ENCODE data around the gene ANKH. TPM values are rescaled to one million over a fixed set of nuclear protein-coding genes. Genes with fewer than 3 reads are reported as not detected.

Gene ANKH
- total RNA-seq, 1 donor from 2014 or later, result 43.6 TPM

GRCh38 chr5:14720236-14720923 lies 151.2 kb downstream of the ANKH start:
- intact Hi-C loops (cut with micrococcal nuclease), result no loop called here

GRCh38 chr5:14718778-14719177 lies 152.8 kb downstream of the ANKH start:
- intact Hi-C loops (cut with micrococcal nuclease), result no loop called here

DNA sequence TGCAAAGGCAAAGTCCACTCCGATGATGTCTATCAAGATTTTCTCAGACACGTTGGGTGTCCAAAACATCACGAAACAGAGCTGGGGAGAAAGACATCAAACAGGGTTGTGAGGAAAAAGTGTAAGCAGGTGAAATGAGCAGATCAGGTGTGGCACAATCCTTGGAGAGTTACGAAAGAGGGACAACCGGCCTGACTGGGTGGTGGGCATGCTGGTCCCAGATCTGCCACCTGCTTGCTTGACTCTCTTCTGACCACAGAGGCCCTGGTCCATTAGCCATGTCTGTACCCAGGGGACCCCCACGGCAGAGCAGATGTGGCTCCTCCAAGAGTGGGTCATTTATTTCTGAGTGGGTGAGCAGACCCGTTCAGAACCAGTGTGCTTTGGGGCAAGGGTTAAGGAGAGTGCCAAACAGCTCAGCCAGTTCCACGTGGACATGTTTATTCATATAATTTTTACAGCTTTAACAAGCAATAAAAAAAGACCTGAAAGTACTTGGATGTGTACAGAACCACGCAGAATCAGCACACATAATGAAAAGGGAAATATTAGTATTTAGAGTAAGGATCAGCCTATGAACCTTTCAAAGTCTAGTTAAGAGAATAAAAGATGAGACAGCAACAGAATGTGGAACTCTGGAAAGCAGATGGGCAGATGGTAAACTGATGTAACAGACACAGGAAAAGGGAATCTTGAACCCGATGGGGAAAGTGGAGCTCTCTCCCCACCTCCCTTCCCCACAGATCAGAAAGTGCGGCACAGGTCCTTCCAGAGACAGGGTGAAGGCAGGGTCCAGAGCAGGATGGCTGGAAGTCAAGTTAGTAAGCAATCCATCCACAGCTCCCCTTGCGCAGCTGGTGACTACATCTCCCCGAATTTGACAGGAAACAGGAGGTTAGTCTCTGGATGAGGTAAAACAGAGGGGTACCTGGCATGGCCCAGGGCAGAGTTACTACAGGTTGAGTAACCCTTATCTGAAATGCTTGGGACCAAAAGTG lies 154.5 kb downstream of the ANKH start:
- intact Hi-C loops (cut with micrococcal nuclease), result no loop called here

DNA sequence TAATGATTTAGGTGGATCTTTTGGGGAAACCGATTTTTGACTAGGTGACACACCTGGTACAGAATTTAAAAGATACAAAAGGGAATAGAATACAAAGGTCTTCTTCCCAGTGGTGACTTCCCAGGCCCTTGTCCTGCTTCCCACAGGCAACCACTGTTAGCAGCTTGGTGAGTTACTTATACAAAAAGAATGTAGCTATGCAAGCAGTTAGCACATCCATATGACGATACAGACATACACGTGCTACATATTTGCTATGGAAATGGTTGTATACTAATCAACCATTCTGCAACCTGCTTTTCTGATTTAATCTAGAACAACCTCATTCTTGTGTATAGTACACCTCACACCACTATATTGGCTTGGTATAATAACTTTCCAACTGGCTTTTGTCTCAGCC lies 156.1 kb downstream of the ANKH start:
- intact Hi-C loops (cut with micrococcal nuclease), result no loop called here

DNA sequence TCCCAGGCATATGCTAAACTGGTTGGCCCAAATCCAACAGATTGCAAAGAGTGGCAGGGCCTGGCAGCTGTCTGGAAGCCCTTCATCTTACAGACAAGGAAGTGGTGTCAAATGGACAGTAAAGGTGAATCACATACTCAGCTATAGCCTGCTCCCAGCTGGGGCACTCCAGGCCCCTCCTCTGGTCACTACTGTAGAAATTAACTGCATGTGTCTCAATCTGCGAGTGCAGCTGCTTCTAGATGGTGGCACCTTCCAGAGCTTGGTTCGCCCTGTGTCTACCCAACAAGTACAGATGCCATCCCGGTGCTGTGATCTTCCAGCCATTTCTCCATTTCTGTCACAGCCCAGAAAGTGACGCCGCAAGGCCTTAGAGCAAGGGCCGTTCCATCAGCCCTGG lies 156.9 kb downstream of the ANKH start:
- intact Hi-C loops (cut with micrococcal nuclease), result no loop called here

DNA sequence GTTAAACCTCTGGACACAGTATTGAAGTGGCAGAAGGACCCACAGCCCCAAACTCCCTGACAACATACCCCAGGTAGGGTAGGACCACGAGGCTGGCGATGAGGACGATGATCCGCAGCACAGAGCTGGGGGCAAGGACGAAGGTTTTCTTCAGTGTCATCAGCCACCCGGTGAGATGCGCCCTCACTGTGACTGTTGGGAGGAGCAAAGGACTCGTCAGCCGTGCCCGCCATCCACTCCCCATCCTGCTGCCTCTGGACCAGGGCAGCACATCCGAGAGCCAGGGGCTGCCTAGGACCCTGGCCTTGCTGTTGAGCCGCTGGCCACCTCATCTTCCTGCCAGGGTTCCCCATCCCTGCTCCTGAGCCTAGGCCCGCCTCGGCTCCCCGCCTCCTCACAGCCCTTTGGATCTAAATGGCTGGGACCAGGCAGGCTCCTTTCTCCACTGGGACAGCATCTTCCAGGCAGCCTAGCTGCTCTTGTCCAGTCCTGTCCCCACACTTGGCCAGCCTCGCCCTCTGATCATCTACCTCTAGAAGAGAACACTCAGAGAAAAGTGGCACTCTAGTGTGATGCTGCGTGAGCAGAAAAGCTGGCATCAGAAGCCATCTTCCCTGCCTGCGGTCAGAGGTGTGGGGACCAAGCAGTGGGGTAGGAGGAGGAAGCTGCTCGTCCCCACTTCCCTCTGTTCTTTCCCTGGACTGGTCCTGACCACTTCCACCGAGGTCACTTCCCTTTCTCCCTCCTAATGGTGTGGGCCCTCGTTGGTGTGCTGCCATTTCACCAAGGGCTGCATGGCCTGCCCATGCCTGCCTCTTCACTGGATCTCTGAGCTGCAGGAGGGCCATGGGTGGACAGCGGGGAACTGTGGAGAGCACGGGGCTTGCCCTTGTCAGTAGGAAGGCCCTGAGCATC lies 157.8 kb downstream of the ANKH start:
- intact Hi-C loops (cut with micrococcal nuclease), result no loop called here

GRCh38 chr5:14712666-14713065 lies 158.9 kb downstream of the ANKH start:
- intact Hi-C loops (cut with micrococcal nuclease), result no loop called here

- intact Hi-C loops (cut with micrococcal nuclease), result no loop called here
These were observed 159.4 kb downstream of the ANKH start for GRCh38 chr5:14712131-14712530.

DNA sequence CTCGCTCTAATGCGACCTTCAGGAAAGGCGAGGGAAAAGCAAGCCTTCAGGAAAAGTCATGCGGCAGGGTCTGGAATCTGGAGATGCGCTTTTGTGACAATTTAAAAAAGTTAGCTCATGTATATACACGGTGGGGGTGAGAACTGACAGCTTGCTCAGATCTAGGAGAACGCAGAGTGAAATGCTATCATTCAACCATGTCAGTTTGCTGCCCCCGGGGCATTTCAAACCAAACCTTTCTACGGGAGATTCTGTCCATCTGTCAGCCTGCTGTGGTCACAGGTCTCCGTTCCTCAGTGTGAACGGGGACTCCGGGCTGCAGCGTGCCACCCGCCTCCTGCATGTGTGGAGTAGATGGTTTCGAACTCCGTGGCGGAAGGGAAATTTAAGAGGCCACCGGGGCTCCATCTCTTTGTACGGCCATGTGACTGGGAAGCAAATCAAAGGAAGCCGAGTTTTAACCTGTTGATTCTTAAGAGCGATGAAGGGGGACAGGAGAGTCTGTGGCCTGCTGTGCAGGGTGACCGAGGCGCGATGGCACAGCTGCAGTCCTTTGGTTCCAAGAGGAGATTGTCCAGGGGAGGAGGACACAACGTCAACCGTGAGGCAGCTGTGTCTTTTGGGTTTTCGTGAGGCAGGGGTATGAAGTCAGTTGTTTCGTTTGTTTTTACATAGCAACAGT lies 161.1 kb downstream of the ANKH start:
- intact Hi-C loops (cut with micrococcal nuclease), result no loop called here

DNA sequence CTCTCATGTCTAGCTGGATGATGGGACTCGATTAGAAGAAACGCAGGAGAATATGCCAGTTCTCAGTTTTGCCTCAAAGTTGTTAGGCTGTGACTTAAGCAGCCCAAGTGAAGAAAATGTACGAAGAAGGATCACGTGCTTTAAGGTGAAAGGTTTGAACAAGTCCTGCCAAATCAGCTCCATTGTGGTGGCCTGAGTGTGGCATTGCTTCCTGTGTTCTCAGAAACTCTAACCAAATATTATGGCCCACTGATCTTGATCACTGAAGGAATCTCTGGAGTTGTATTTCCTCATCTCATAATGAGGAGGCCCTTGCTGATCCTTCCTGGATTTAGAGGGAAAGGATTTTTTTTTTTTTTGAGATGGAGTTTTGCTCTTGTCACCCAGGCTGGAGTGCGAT lies 163.0 kb downstream of the ANKH start:
- intact Hi-C loops (cut with micrococcal nuclease), result loop anchor here (10.0 kb wide), 1 partner anchor 564 kb away; the partner anchor contains the start of gene TRIO

GRCh38 chr5:14707811-14708390 lies 163.7 kb downstream of the ANKH start:
- intact Hi-C loops (cut with micrococcal nuclease), result loop anchor here (10.0 kb wide), 1 partner anchor 563 kb away; the partner anchor contains the start of gene TRIO

- intact Hi-C loops (cut with micrococcal nuclease), result loop anchor here (1.0 to 10.0 kb wide), 12 partner anchors 21 to 562 kb away; partner anchors contain the start of genes OTULIN and TRIO
These were observed 165.0 kb downstream of the ANKH start for GRCh38 chr5:14706615-14707021.

- intact Hi-C loops (cut with micrococcal nuclease), result loop anchor here (10.0 kb wide), 1 partner anchor 561 kb away; the partner anchor contains the start of gene TRIO
These were observed 166.0 kb downstream of the ANKH start for GRCh38 chr5:14705556-14705955.

DNA sequence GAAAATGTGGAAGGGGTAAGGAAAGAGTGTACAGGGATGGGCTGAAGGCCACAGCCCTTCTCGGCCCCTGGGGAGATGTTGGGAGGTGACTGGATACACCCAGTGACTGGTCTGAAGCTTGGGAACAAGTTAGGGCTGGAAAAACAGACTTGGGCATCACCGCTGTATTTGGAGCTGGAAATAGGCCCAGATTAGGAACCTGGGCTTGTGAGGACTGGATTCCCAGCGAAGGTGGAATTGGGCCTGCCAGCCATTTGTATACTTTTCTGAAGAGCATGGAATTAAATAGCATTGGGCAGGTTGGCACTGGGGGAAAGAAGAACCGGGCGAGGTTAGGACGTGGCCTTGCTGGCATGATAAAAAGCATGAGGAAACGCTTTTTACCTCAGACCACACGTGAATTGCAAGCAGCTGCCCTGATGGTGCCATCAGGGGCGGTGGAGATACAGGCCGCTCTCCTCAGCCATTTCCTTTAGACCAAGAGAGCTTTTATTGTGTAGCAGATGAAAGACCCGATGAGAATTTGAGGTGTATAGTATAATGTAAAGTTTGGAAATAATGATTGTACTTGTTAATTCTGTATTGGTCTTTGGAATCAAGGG lies 169.2 kb downstream of the ANKH start:
- intact Hi-C loops (cut with micrococcal nuclease), result loop anchor here (10.0 kb wide), 1 partner anchor 558 kb away; the partner anchor contains the start of gene TRIO

DNA sequence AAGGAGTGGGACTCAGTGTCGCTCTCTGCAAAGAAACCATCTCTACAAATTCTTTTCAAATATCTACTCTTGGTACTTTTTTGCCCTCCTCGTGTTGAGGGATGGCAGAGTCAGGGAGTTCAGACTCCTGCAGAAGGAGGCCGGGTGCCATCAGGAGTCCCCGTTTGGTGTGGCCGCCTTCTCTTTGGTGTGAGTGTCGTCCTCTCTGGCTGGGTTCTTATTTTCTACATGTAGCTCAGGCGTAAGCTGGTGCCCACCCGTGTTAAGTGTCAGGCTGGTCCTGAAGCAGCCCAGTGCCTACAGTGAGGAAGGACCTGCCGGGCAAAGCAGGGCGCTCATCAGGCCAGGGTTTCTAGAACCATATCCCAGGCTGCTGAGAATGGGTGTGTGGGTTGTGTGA lies 170.0 kb downstream of the ANKH start:
- intact Hi-C loops (cut with micrococcal nuclease), result loop anchor here (10.0 kb wide), 1 partner anchor 557 kb away; the partner anchor contains the start of gene TRIO

DNA sequence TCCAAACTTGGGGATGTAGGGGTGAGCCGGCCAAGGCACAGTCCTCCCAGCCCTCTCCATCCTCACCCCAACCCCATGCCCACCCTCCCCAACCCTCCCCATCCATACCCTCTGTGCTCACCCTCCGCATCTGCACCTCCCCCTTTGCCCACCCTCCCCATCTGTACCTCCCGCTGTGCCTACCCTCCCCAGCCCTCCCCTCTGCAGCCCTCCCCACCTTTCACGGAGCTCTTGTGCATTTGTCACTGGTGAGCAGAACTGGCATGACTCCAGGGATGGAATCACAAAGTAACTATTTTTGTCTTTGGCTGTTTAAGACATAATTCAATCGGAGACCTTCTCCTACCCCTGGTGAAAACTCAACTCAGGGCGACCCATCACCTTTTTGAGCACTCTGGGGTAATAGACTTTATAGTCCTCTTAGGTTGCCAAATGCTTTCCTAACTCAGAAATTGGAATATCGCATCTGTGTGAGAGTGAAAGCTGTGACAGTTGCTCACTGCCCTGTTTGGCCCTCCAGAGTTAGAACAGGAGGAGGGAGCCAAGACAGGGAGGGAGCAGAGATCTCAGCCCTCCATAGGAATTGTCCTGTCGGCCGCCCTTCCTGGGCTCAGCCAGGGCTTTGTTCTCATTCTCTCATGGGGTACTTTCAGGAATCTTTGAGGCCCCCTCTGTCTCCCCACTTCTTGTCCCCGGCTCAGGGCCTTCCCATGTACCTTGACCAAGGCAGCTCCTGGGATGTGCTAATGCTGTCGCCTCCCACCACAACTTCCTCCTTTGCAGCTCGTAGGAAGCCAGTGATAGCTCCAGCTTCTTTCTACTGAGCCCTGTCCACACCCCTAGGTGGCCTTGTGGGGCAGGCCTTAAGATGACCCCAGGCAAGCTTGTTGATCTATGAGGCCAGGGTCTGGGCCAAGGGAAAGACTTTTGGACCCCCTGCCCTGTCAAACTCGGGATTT lies 170.8 kb downstream of the ANKH start:
- intact Hi-C loops (cut with micrococcal nuclease), result loop anchor here (10.0 kb wide), 1 partner anchor 556 kb away; the partner anchor contains the start of gene TRIO

- intact Hi-C loops (cut with micrococcal nuclease), result loop anchor here (10.0 kb wide), 1 partner anchor 555 kb away; the partner anchor contains the start of gene TRIO
These were observed 171.7 kb downstream of the ANKH start for GRCh38 chr5:14699807-14700400.

- intact Hi-C loops (cut with micrococcal nuclease), result no loop called here
These were observed 172.4 kb downstream of the ANKH start for GRCh38 chr5:14699159-14699558.

Measured in T-helper 1 cell treated with Interleukin-12 subunit alpha and Interleukin-12 subunit beta and Interleukin-4 antibody, amounts not matched to agents 30 ng/mL and 1 ng/mL, for 36 hours (primary cell).